HepG2 (cell line): ENCODE data around the gene CCND1. TPM values are rescaled to one million over a fixed set of nuclear protein-coding genes. Genes with fewer than 3 reads are reported as not detected.

Experiments
- ATAC-seq: fragments of 200-7000 bp; cut with Tn5 transposase; 3 replicates; pipeline ENCODE4 v1.9.1; 2020; ENCODE audit warnings: mild to moderate bottlenecking, moderate library complexity
- BruUV-seq: library from RNA; stranded (reverse); fragments of 400-500 nt; replicated peaks from 2 replicates; lab custom pipeline; 2021; lab: Mats Ljungman, UMichigan
- CTCF ChIA-PET: fragments of 300-600 bp; formaldehyde crosslinking; extraction: SDS; loops from one replicate; lab custom pipeline; 2021; ENCODE audit warnings: low total read pairs, inconsistent platforms, low intra/inter-chr PET ratio; lab: Yijun Ruan, JAX
- POLR2A ChIA-PET: fragments of 350-600 bp; sonication (Branson Sonifier 250); formaldehyde crosslinking; loops from one replicate; lab custom pipeline; 2020; ENCODE audit warnings: antibody characterized with exemption, inconsistent platforms; lab: Yijun Ruan, JAX
- DNase-seq: peaks from one replicate; pipeline ENCODE4 v3.0.0-alpha.2; 2015; ENCODE audit warnings: low spot score
- FAIRE-seq: peaks from 3 replicates; lab custom pipeline; 2011; peaks lifted over from hg19 to GRCh38; lab: Jason Lieb, UNC
- H2AFZ ChIP-seq: one replicate; pipeline ENCODE4 v1.6.1; 2011; ENCODE audit warnings: low read length, inconsistent platforms
- H3K27ac ChIP-seq: fragments of 300-600 bp; 3 replicates; pipeline ENCODE4 v1.8.0; 2011; ENCODE audit warnings: mixed run types, mild to moderate bottlenecking, mixed read lengths, low read length, inconsistent platforms; ENCODE audit not compliant: insufficient read depth; ENCODE audit errors: extremely low read length
- H3K27me3 ChIP-seq, 2 experiments: fragments of 200-600 bp in 1 of 2; 2 replicates in 1 of 2; 3 replicates in 1 of 2; pipeline versions ENCODE4 v1.6.0 to v1.8.0; 2011; ENCODE audit warnings: low read length in 2 of 2, mild to moderate bottlenecking in 2 of 2, moderate library complexity in 2 of 2, inconsistent platforms in 1 of 2; ENCODE audit not compliant: insufficient read depth in 2 of 2, control insufficient read depth in 1 of 2
- H3K36me3 ChIP-seq, 2 experiments: fragments of 200-600 bp in 1 of 2; replicated peaks in 1 of 2; 2 replicates in 1 of 2; 3 replicates in 1 of 2; pipeline versions ENCODE4 v1.5.1 to v1.8.0; 2011; ENCODE audit warnings: low read length in 2 of 2, inconsistent platforms in 1 of 2; ENCODE audit not compliant: insufficient read depth in 2 of 2, control insufficient read depth in 1 of 2
- H3K4me1 ChIP-seq: 2 replicates; pipeline ENCODE4 v1.5.1; 2012; ENCODE audit warnings: low read length, inconsistent platforms; ENCODE audit not compliant: insufficient read depth
- H3K4me2 ChIP-seq: 2 replicates; pipeline ENCODE4 v1.6.0; 2011; ENCODE audit warnings: low read depth, low read length, inconsistent platforms
- H3K4me3 ChIP-seq, 3 experiments: fragments of 200-600 bp in 1 of 3; sonication (generic), shearing (Covaris generic) in 1 of 3; replicated peaks in 1 of 3; 2 replicates each; pipeline ENCODE4 v1.5.1; 2011 to 2016; ENCODE audit warnings: low read length in 3 of 3, inconsistent platforms in 2 of 3, low read depth in 2 of 3, mild to moderate bottlenecking in 2 of 3, control low read depth in 1 of 3, mixed read lengths in 1 of 3; ENCODE audit not compliant: insufficient read depth in 1 of 3
- H3K79me2 ChIP-seq: one replicate; pipeline ENCODE4 v1.6.1; 2011; ENCODE audit warnings: low read length, inconsistent platforms; ENCODE audit not compliant: insufficient read depth
- H3K9ac ChIP-seq: 2 replicates; pipeline ENCODE4 v1.6.0; 2011; ENCODE audit warnings: mild to moderate bottlenecking, low read depth, low read length, inconsistent platforms; ENCODE audit not compliant: insufficient read depth
- H3K9me3 ChIP-seq: 2 replicates; pipeline ENCODE4 v1.5.1; 2012; ENCODE audit warnings: mild to moderate bottlenecking, low read length
- H4K20me1 ChIP-seq: 2 replicates; pipeline ENCODE4 v1.6.0; 2011; ENCODE audit warnings: inconsistent platforms, mild to moderate bottlenecking, low read length, moderate library complexity; ENCODE audit not compliant: insufficient read depth
- ELF1 ChIP-seq: sonication (generic); formaldehyde crosslinking; IDR thresholded peaks from 2 replicates; pipeline ENCODE4 v1.4.0; 2020; ENCODE audit warnings: missing genetic modification reagents
- ZBTB7A ChIP-seq: sonication (generic); formaldehyde crosslinking; IDR thresholded peaks from 2 replicates; pipeline ENCODE4 v1.8.0; 2022; ENCODE audit warnings: mild to moderate bottlenecking, missing genetic modification reagents
- ZFP36 ChIP-seq: fragments of 150-350 bp; IDR thresholded peaks from 2 replicates; pipeline ENCODE4 v1.6.1; 2018; ENCODE audit warnings: borderline replicate concordance, low read length, low read depth; ENCODE audit not compliant: partially characterized antibody
- ZMYM3 ChIP-seq: sonication (generic); formaldehyde crosslinking; IDR thresholded peaks from 2 replicates; pipeline ENCODE4 v1.5.1; 2020; ENCODE audit warnings: mild to moderate bottlenecking, missing genetic modification reagents
- ZNF260 ChIP-seq: sonication (generic); formaldehyde crosslinking; IDR thresholded peaks from 2 replicates; pipeline ENCODE4 v1.4.0; 2020; ENCODE audit warnings: missing genetic modification reagents, low read depth, mild to moderate bottlenecking, borderline replicate concordance
- WGBS: methylation state at CpG from one replicate; pipeline ENCODE4 v1.1.6; 2017; ENCODE audit warnings: low lambda C conversion rate; 5-methylcytosine and 5-hydroxymethylcytosine counted together
- in situ Hi-C: cut with HindIII; loops from 2 replicates; pipeline ENCODE4 v1.10.0; 2017; ENCODE audit warnings: low pct_unique_long_range_greater_than_20kb; ENCODE audit not compliant: extremely low pct_ligation_motif_present
- intact Hi-C: fragments of 100-400 bp; cut with micrococcal nuclease; formaldehyde crosslinking; loops from one replicate; pipeline ENCODE4 v1.10.0; 2022; ENCODE audit not compliant: unreplicated experiment
- polyA plus RNA-seq, 8 experiments: library from polyadenylated mRNA; depleted of rRNA in 3 of 8; stranded (reverse) in 7 of 8; unstranded in 1 of 8; fragments of >200 nt; fragmentation: Illumina TruSeq in 4 of 8; extraction: Trizol in 4 of 8; gene quantifications; 2 replicates each; pipeline versions ENCODE4 v1.2.1 to v1.2.3, GENCODE V29; 2011 to 2016; ENCODE audit warnings: low read depth in 4 of 8, missing spikeins in 1 of 8, mixed read lengths in 1 of 8; ENCODE audit not compliant: insufficient read depth in 1 of 8
- total RNA-seq, 5 experiments: library from RNA; depleted of rRNA; stranded (reverse); fragments of >200 nt; fragmentation: Illumina TruSeq; extraction: Trizol; gene quantifications; 2 replicates each; pipeline ENCODE4 v1.2.3, GENCODE V29; 2016; ENCODE audit warnings: low read depth in 1 of 5

Gene CCND1
- total and polyA plus RNA-seq, 2 of the 13 experiments (the other 11 are each of a cell fraction or from before 2014, with no cell fraction given): 107 to 136 TPM

GRCh38 chr11:69611548-69612526 is 29.1 kb upstream of the CCND1 start:
- Histone ChIP-seq H3K27me3 (no peaks in the 10 kb centered on the region), H4K20me1 (no peaks in the 10 kb centered on the region), H3K79me2 (no peaks in the 10 kb centered on the region), H3K4me2 (no peak overlapping the region), H2AFZ (no peak overlapping the region), H3K9me3 (peaks cover 9% of the 10 kb centered on the region; the same call in 1 of the 2 replicates), H3K4me3 (no peak overlapping the region), H3K36me3 (no peaks in the 10 kb centered on the region), H3K4me1 (peaks cover 43% of the 10 kb centered on the region), H3K27ac (no peak overlapping the region), H3K9ac (no peak overlapping the region)
- intact Hi-C loops: no loop called here
- BruUV-seq: no TSS peak
- no peak for FAIRE-seq
- ChIA-PET POLR2A (no interaction called here), CTCF (no interaction called here)
- WGBS: 45% methylated on average over 13 of the region's 17 CpGs
- no peak for TF ChIP-seq ZBTB7A (CRISPR knock-in tag)
- peak; percentile 28; the same call in 1 of the 2 replicates for TF ChIP-seq ELF1 (CRISPR knock-in tag)
- TF ChIP-seq ZFP36: peak; percentile 57
- TF ChIP-seq ZMYM3 (CRISPR knock-in tag): 0 out of 2 replicates have a peak, but pooled peaks have one; percentile 43
- no peak for DNase-seq
- in situ Hi-C loops: no loop called here
- ATAC-seq: no peak

DNA sequence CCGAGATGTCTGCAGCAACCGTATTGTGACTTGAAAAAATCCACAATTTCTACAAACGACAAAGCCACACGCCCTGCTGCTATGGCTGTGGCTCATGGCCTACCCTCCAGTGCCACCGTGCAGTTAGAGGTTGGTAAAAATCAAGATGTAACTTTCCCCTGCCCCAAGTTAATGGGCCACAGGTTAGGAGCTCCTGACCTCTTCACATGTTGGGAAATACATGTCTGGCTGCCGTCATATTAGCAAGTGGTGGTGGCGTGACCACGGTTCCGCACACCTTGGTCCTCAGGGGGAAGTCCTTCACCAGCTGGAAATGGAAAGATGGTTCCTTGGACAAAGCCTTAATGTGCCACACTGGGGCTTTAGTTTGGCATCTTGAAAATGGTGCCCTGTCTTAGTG is 27.4 kb upstream of the CCND1 start:
- FAIRE-seq (no peak), ATAC-seq (no peak), DNase-seq (no peak)
- H3K9ac ChIP-seq: no peak overlapping the region
- POLR2A ChIA-PET: no interaction called here
- TF ChIP-seq ZNF260 (CRISPR knock-in tag): no peak
- in situ Hi-C loops (no loop called here), intact Hi-C loops (no loop called here)
- WGBS: 70% methylated on average over 9 of the region's 9 CpGs
- no peaks in the 10 kb centered on the region for H4K20me1 ChIP-seq
- no peak overlapping the region for H3K27ac ChIP-seq
- no peaks in the 10 kb centered on the region for H3K79me2 ChIP-seq
- no peak overlapping the region for H3K4me3 ChIP-seq
- peaks cover 60% of the 10 kb centered on the region for H3K4me1 ChIP-seq
- H3K9me3 ChIP-seq: peaks cover 9% of the 10 kb centered on the region; the same call in 1 of the 2 replicates
- no peaks in the 10 kb centered on the region for H3K36me3 ChIP-seq
- CTCF ChIA-PET: no interaction called here
- H3K27me3 ChIP-seq: no peaks in the 10 kb centered on the region
- H2AFZ ChIP-seq: peak overlapping the region; percentile 6
- BruUV-seq: no TSS peak
- H3K4me2 ChIP-seq: no peak overlapping the region
